ENCODE results near the gene SLC10A7. TPM values are rescaled to one million over a fixed set of nuclear protein-coding genes. Genes with fewer than 3 reads are reported as not detected.

The SLC10A7 gene
- total RNA-seq, 2 donors from 2014 or later: 6.0 to 7.5 TPM

DNA sequence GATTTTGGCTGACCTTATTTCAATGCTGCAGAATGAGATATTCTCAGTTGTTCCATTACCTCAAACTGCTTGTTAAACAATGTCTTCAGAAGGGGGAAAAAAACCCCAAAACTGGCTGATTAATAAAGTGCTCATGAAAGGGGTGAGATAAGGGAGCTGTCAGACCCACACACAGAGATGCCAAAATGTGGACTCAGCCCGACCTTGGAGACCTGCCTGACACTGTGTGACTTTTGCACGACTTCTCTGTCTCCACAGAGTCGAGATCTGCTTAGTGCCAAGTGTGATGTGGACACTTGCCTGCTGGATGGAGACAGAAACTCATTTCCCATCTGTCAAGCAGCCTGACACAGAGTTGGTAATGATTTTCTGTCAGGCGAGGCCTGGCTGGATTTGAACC lies 275.9 kb downstream of the SLC10A7 start:
- no peaks in the 10 kb centered on the region for H3K9me3 Mint-ChIP-seq
- no peak overlapping the region for H3K4me3 Mint-ChIP-seq
- no peak overlapping the region for H3K4me3 ChIP-seq (ENCODE audit: low read length)
- peaks cover 2% of the 10 kb centered on the region for H3K4me1 Mint-ChIP-seq
- no peak overlapping the region for H3K9ac ChIP-seq (ENCODE audit: extremely low read depth, low read length, poor library complexity, severe bottlenecking)
- DNase-seq: no peak
- no peak overlapping the region for H3K27ac ChIP-seq (ENCODE audit: low read depth, low read length)
- H3K27me3 ChIP-seq (ENCODE audit: control insufficient read depth, insufficient read depth, low read length, poor library complexity, severe bottlenecking): no peaks in the 10 kb centered on the region
- peaks cover 7% of the 10 kb centered on the region for H3K27me3 Mint-ChIP-seq (ENCODE audit: insufficient read depth)
- no peaks in the 10 kb centered on the region for H3K9me3 ChIP-seq (ENCODE audit: control insufficient read depth, low read length)
- no peak overlapping the region for H3K27ac Mint-ChIP-seq
- no peaks in the 10 kb centered on the region for H3K36me3 ChIP-seq (ENCODE audit: control insufficient read depth, insufficient read depth, low read length)
- TF ChIP-seq, protein P1, sequence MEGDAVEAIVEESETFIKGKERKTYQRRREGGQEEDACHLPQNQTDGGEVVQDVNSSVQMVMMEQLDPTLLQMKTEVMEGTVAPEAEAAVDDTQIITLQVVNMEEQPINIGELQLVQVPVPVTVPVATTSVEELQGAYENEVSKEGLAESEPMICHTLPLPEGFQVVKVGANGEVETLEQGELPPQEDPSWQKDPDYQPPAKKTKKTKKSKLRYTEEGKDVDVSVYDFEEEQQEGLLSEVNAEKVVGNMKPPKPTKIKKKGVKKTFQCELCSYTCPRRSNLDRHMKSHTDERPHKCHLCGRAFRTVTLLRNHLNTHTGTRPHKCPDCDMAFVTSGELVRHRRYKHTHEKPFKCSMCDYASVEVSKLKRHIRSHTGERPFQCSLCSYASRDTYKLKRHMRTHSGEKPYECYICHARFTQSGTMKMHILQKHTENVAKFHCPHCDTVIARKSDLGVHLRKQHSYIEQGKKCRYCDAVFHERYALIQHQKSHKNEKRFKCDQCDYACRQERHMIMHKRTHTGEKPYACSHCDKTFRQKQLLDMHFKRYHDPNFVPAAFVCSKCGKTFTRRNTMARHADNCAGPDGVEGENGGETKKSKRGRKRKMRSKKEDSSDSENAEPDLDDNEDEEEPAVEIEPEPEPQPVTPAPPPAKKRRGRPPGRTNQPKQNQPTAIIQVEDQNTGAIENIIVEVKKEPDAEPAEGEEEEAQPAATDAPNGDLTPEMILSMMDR (conservative IDR thresholded peaks at IDR 0.05): no peak
- no peaks in the 10 kb centered on the region for H3K4me1 ChIP-seq (ENCODE audit: control insufficient read depth, insufficient read depth, low read length)
- WGBS, 2 experiments (ENCODE audit: insufficient coverage in 1 of 2, insufficient read length in 1 of 2): 89 to 94% methylated on average over 3 to 4 of the region's 4 CpGs
- H3K36me3 Mint-ChIP-seq (ENCODE audit: low read depth): no peaks in the 10 kb centered on the region

- no peaks in the 10 kb centered on the region for H3K36me3 Mint-ChIP-seq (ENCODE audit: low read depth)
Observed at GRCh38 chr4:146245246-146245645, 276.5 kb downstream of the SLC10A7 start.

GRCh38 chr4:146244496-146244895 lies 277.2 kb downstream of the SLC10A7 start:
- H3K4me1 ChIP-seq (ENCODE audit: control insufficient read depth, insufficient read depth, low read length): no peaks in the 10 kb centered on the region
- Mint-ChIP-seq H3K27ac (no peak overlapping the region), H3K4me1 (peaks cover 2% of the 10 kb centered on the region), H3K27me3 (ENCODE audit: insufficient read depth) (peaks cover 7% of the 10 kb centered on the region), H3K4me3 (no peak overlapping the region), H3K36me3 (ENCODE audit: low read depth) (no peaks in the 10 kb centered on the region), H3K9me3 (no peaks in the 10 kb centered on the region)
- DNase-seq: no peak
- no peak overlapping the region for H3K9ac ChIP-seq (ENCODE audit: extremely low read depth, low read length, poor library complexity, severe bottlenecking)
- no peaks in the 10 kb centered on the region for H3K36me3 ChIP-seq (ENCODE audit: control insufficient read depth, insufficient read depth, low read length)
- WGBS, 2 experiments (ENCODE audit: insufficient coverage in 1 of 2, insufficient read length in 1 of 2): 92 to 93% methylated on average over 5 to 9 of the region's 9 CpGs
- TF ChIP-seq, protein P1 (conservative IDR thresholded peaks at IDR 0.05): no peak
- no peak overlapping the region for H3K27ac ChIP-seq (ENCODE audit: low read depth, low read length)
- H3K4me3 ChIP-seq (ENCODE audit: low read length): no peak overlapping the region
- H3K27me3 ChIP-seq (ENCODE audit: control insufficient read depth, insufficient read depth, low read length, poor library complexity, severe bottlenecking): no peaks in the 10 kb centered on the region
- no peaks in the 10 kb centered on the region for H3K9me3 ChIP-seq (ENCODE audit: control insufficient read depth, low read length)

More at GRCh38 chr4:146245246-146245645, 276.5 kb downstream of the SLC10A7 start:
- Histone ChIP-seq H3K9ac (ENCODE audit: extremely low read depth, low read length, poor library complexity, severe bottlenecking) (no peak overlapping the region), H3K9me3 (ENCODE audit: control insufficient read depth, low read length) (no peaks in the 10 kb centered on the region), H3K4me3 (ENCODE audit: low read length) (no peak overlapping the region), H3K27ac (ENCODE audit: low read depth, low read length) (no peak overlapping the region), H3K27me3 (ENCODE audit: control insufficient read depth, insufficient read depth, low read length, poor library complexity, severe bottlenecking) (no peaks in the 10 kb centered on the region), H3K4me1 (ENCODE audit: control insufficient read depth, insufficient read depth, low read length) (no peaks in the 10 kb centered on the region), H3K36me3 (ENCODE audit: control insufficient read depth, insufficient read depth, low read length) (no peaks in the 10 kb centered on the region)
- TF ChIP-seq, protein P1 (conservative IDR thresholded peaks at IDR 0.05): no peak
- no peak overlapping the region for H3K4me3 Mint-ChIP-seq
- H3K27ac Mint-ChIP-seq: no peak overlapping the region
- H3K4me1 Mint-ChIP-seq: peaks cover 2% of the 10 kb centered on the region
- H3K9me3 Mint-ChIP-seq: no peaks in the 10 kb centered on the region
- 84 to 89% methylated on average over 2 to 3 of the region's 3 CpGs for WGBS, 2 experiments (ENCODE audit: insufficient coverage in 1 of 2, insufficient read length in 1 of 2)
- DNase-seq: no peak
- peaks cover 7% of the 10 kb centered on the region for H3K27me3 Mint-ChIP-seq (ENCODE audit: insufficient read depth)

All from endodermal cell (in vitro differentiated cells).